Fibroblast of lung (primary cell): ENCODE data around the gene ZNF823. TPM values are rescaled to one million over a fixed set of nuclear protein-coding genes. Genes with fewer than 3 reads are reported as not detected.

Experiments
- DNase-seq, 2 donors: peaks; one replicate each; pipeline versions ENCODE4 v3.0.0 to v3.0.0-alpha.2; 2010; ENCODE audit warnings: low read depth in 2 of 2
- H2AFZ ChIP-seq: 2 replicates; pipeline ENCODE4 v1.5.1; 2012; ENCODE audit warnings: low read length, control low read depth, inconsistent platforms
- H3K27ac ChIP-seq: 2 replicates; pipeline ENCODE4 v1.5.1; 2011; ENCODE audit warnings: low read length, control low read depth; ENCODE audit not compliant: insufficient read depth
- H3K27me3 ChIP-seq: 2 replicates; pipeline ENCODE4 v1.5.1; 2011; ENCODE audit warnings: mild to moderate bottlenecking, low read length; ENCODE audit not compliant: control insufficient read depth, insufficient read depth
- H3K36me3 ChIP-seq: 2 replicates; pipeline ENCODE4 v1.5.1; 2011; ENCODE audit warnings: low read length; ENCODE audit not compliant: control insufficient read depth, insufficient read depth
- H3K4me1 ChIP-seq: 2 replicates; pipeline ENCODE4 v1.5.1; 2011; ENCODE audit warnings: low read length; ENCODE audit not compliant: control insufficient read depth, insufficient read depth; ENCODE audit errors: extremely low read depth
- H3K4me2 ChIP-seq: 2 replicates; pipeline ENCODE4 v1.5.1; 2011; ENCODE audit warnings: low read length, control low read depth; ENCODE audit not compliant: insufficient read depth; ENCODE audit errors: extremely low read depth
- H3K4me3 ChIP-seq, 4 experiments: fragments of 200-600 bp in 1 of 4; sonication (generic) in 1 of 4; replicated peaks in 1 of 4; 2 replicates each; pipeline ENCODE4 v1.5.1; 2011 to 2016; ENCODE audit warnings: low read length in 4 of 4, low read depth in 3 of 4, mild to moderate bottlenecking in 3 of 4, control low read depth in 2 of 4, inconsistent platforms in 1 of 4, mixed read lengths in 1 of 4; ENCODE audit not compliant: insufficient read depth in 1 of 4; ENCODE audit errors: control extremely low read depth in 1 of 4
- H3K79me2 ChIP-seq: 2 replicates; pipeline ENCODE4 v1.5.1; 2012; ENCODE audit warnings: mild to moderate bottlenecking, low read length, inconsistent platforms; ENCODE audit not compliant: control insufficient read depth, insufficient read depth
- H3K9ac ChIP-seq: 2 replicates; pipeline ENCODE4 v1.5.1; 2011; ENCODE audit warnings: mild to moderate bottlenecking, low read length, control low read depth; ENCODE audit not compliant: insufficient read depth
- H3K9me3 ChIP-seq: 2 replicates; pipeline ENCODE4 v1.5.1; 2012; ENCODE audit warnings: low read depth, low read length; ENCODE audit not compliant: control insufficient read depth, insufficient read depth
- H4K20me1 ChIP-seq: 2 replicates; pipeline ENCODE4 v1.5.1; 2011; ENCODE audit warnings: low read length; ENCODE audit not compliant: control insufficient read depth, insufficient read depth; ENCODE audit errors: extremely low read depth
- EZH2 ChIP-seq: IDR thresholded peaks from 2 replicates; pipeline ENCODE4 v1.5.1; 2012; ENCODE audit warnings: low read length, control low read depth, mild to moderate bottlenecking; ENCODE audit errors: missing control alignments
- polyA plus RNA-seq, 2 donors: library from polyadenylated mRNA; depleted of rRNA in 1 of 2; stranded (reverse) in 1 of 2; unstranded in 1 of 2; fragments of >200 nt; gene quantifications; 2 replicates each; pipeline ENCODE4 v1.2.1, GENCODE V29; 2011 to 2012; ENCODE audit warnings: missing spikeins in 1 of 2
- total RNA-seq: library from RNA; depleted of rRNA; stranded (reverse); fragments of >200 nt; gene quantifications from 2 replicates; pipeline ENCODE4 v1.2.1, GENCODE V29; 2014
- TF ChIP-seq, protein P1 (sequence below), 2 donors: IDR thresholded peaks in 1 of 2; conservative IDR thresholded peaks in 1 of 2; 1 replicate in 1 of 2; 2 replicates in 1 of 2; pipeline ENCODE4 v1.5.1; 2011 to 2012; ENCODE audit warnings: low read length in 2 of 2, control low read depth in 1 of 2, inconsistent platforms in 1 of 2, low read depth in 1 of 2, mild to moderate bottlenecking in 1 of 2

Gene ZNF823
- total and polyA plus RNA-seq, 2 donors (not counting 1 experiment from before 2014, with no cell fraction given): 3.4 to 5.3 TPM

DNA sequence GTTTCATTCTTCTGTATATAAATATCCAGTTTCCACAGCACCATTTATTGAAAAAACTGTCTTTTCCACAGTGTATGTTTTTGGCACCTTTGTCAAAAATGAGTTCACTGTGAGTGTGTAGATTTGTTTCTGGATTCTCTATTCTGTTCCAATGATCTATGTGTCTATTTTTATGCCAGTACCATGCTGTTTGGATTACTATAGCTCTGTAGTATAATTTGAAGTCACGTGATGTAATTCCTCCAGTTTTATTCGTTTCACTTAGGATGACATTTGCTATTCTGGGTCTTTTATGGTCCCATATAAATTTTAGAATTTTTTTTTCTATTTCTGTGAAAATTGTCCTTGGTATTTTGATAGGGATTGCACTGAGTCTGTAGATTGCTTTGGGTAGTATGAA is 11.0 kb upstream of the ZNF823 start:
- no peaks in the 10 kb centered on the region for H3K9me3 ChIP-seq
- no peak for TF ChIP-seq EZH2
- TF ChIP-seq, protein P1, sequence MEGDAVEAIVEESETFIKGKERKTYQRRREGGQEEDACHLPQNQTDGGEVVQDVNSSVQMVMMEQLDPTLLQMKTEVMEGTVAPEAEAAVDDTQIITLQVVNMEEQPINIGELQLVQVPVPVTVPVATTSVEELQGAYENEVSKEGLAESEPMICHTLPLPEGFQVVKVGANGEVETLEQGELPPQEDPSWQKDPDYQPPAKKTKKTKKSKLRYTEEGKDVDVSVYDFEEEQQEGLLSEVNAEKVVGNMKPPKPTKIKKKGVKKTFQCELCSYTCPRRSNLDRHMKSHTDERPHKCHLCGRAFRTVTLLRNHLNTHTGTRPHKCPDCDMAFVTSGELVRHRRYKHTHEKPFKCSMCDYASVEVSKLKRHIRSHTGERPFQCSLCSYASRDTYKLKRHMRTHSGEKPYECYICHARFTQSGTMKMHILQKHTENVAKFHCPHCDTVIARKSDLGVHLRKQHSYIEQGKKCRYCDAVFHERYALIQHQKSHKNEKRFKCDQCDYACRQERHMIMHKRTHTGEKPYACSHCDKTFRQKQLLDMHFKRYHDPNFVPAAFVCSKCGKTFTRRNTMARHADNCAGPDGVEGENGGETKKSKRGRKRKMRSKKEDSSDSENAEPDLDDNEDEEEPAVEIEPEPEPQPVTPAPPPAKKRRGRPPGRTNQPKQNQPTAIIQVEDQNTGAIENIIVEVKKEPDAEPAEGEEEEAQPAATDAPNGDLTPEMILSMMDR (conservative IDR thresholded peaks at IDR 0.05 in 1 of 2, IDR thresholded peaks at IDR 0.05 in 1 of 2; ENCODE audit: low read depth in 1 of 2, low read length in 2 of 2): no peak
- H3K27me3 ChIP-seq: no peaks in the 10 kb centered on the region
- H3K36me3 ChIP-seq: no peaks in the 10 kb centered on the region
- no peak overlapping the region for H3K4me3 ChIP-seq
- H3K4me2 ChIP-seq: no peak overlapping the region
- no peaks in the 10 kb centered on the region for H3K79me2 ChIP-seq
- no peak overlapping the region for H3K27ac ChIP-seq
- no peak for DNase-seq
- H3K9ac ChIP-seq: no peak overlapping the region
- H2AFZ ChIP-seq: no peak overlapping the region
- H4K20me1 ChIP-seq: no peaks in the 10 kb centered on the region
- H3K4me1 ChIP-seq: no peaks in the 10 kb centered on the region

DNA sequence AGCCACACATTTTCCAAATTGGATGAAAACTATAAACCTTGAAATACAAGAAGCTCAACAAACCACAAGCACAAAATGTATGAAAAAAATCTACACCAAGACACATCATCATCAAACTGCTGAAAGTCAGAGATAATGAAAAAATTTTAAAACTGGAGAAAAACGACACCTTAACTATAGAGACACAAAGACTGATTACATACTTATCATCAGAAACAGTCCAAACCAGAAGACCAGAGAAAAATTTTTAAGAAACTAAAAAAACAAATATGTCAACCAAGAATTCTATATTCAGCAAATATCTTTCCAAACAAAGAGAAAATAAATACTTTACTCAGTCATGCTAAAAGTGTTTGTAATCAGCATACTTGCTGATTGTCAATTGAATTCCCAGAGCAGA is 8.5 kb upstream of the ZNF823 start:
- Histone ChIP-seq H3K27me3 (no peaks in the 10 kb centered on the region), H4K20me1 (no peaks in the 10 kb centered on the region), H3K4me2 (no peak overlapping the region), H3K36me3 (no peaks in the 10 kb centered on the region), H3K9ac (no peak overlapping the region), H2AFZ (no peak overlapping the region), H3K27ac (no peak overlapping the region), H3K79me2 (no peaks in the 10 kb centered on the region), H3K9me3 (no peaks in the 10 kb centered on the region), H3K4me3 (no peak overlapping the region), H3K4me1 (no peaks in the 10 kb centered on the region)
- DNase-seq: no peak
- TF ChIP-seq, protein P1 (conservative IDR thresholded peaks at IDR 0.05 in 1 of 2, IDR thresholded peaks at IDR 0.05 in 1 of 2; ENCODE audit: low read depth in 1 of 2, low read length in 2 of 2): no peak
- TF ChIP-seq EZH2: no peak

- Histone ChIP-seq H2AFZ (no peak overlapping the region), H3K4me1 (no peaks in the 10 kb centered on the region), H3K4me2 (no peak overlapping the region), H3K79me2 (no peaks in the 10 kb centered on the region), H3K9ac (no peak overlapping the region), H3K4me3 (no peak overlapping the region), H4K20me1 (no peaks in the 10 kb centered on the region), H3K9me3 (no peaks in the 10 kb centered on the region), H3K36me3 (no peaks in the 10 kb centered on the region), H3K27ac (no peak overlapping the region), H3K27me3 (no peaks in the 10 kb centered on the region)
- TF ChIP-seq, protein P1 (conservative IDR thresholded peaks at IDR 0.05 in 1 of 2, IDR thresholded peaks at IDR 0.05 in 1 of 2; ENCODE audit: low read depth in 1 of 2, low read length in 2 of 2): no peak
- no peak for TF ChIP-seq EZH2
- no peak for DNase-seq
Observed at GRCh38 chr19:11745869-11746268, 7.1 kb upstream of the ZNF823 start.
